CD4-positive, alpha-beta T cell treated with Interleukin-2 at 100 ng/mL for 4 hours (primary cell): ENCODE results near the gene JAG1.
"Not testable (repeated sequence)": the region's sequence is repeated elsewhere in the genome, so short reads cannot be mapped to it uniquely, and the experiment has no call there.

Experiments
- DNase-seq: peaks from one replicate; pipeline ENCODE4 v3.0.0-alpha.2; 2020; ENCODE audit warnings: low spot score

JAG1 gene

GRCh38 chr20:10637031-10637559, 36.7 kb downstream of the JAG1 start:
- no peak for DNase-seq

DNA sequence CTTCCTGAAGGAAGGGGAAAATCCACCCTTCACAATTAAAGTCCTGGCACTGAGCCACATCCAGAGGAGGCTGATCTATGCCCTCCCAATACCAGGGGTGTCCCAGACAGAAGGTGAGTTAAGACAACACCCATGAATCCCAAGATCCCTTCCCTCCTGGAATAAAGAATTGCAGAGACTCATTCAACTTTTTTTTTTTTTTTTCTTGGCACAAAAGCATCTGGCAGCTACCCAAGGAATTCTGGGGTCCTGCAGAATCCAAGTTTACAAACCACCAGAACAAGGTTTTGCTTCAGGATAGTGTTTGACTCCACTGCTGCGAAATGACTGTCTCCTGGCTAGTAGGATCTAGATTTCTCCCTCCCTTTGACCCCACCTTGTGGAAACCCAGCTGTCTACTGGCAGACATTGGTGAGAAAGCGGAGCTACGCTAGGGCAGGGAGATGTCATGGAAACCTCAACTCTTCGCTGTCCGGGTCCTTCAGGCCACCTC, 37.4 kb downstream of the JAG1 start:
- no peak for DNase-seq

- no peak for DNase-seq
Measured at GRCh38 chr20:10635476-10636208, 38.2 kb downstream of the JAG1 start.

DNA sequence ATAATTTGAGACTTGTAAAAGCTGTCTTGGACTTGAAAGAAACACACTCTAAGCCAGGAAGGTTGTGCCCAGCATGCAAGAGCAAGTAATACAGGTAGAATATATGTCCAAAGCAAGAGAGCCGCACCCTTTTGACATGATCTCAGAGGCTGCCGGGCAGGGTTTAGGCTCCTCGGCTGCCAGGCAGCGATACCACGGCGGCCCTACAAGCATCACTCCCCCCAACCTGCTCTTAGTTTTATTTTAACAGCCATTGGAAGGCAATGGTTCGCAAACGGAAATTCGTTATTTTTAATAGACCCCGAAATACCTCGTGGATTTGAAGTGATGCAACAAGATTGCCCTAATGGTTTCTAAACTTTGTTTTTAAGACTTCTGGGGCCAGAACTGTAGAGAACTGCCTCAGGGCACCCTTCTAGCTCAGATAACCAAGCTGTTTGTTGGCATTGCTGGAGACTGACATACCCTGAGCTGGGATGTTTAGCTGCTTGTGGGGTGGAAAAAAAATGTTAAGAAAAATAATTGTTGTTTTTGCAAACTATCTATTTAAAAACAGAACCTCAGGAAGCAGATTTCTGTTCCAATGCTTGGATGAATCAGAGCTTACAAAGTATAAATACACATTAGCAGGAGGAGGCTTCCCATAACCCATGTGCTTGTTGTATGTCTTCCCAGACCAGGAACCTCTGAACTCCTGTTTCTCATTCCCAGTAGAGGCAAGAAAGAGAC, 39.0 kb downstream of the JAG1 start:
- no peak for DNase-seq

GRCh38 chr20:10634211-10634610, 39.6 kb downstream of the JAG1 start:
- DNase-seq, result no peak

- no peak for DNase-seq
Measured at GRCh38 chr20:10633718-10634117, 40.1 kb downstream of the JAG1 start.

DNA sequence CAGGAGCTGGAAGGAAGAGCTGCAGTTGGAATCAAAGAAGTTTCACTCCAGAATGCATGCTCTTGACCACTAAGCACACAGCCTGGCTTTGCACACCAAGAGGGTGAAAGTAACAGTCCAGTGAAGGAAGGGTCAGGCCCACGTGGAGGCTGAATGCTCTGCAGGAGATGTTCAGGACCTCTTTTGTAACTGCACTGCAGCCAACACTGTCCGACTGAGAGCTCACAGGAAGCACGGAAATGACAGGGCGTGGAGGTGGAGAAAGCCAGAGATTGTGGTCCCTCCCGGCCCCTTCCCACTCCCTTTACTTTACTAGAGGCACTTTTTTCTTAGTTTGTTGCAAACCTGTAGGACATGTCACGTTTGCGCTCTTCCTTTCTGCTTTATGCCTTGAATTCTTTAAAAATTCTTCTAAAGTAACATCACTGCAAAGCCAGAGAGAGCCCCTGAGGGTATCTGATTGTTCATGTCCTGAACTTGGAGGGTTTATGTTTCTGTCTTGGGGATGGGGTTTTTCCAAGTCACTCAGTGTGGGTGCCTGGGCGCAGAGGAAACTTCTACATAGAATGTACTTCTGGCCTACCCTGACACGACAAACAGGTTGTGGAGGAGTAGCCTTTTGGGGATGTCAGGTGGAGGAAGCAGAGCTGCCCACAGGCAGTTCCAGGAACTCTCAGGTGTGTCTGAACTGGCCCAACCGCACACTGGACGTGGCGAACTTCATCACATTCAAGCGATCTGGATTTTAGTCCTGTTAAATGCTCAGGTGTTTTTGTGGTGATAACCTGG, 40.9 kb downstream of the JAG1 start:
- DNase-seq, result no peak

GRCh38 chr20:10631126-10631525, 42.7 kb downstream of the JAG1 start:
- DNase-seq, result no peak

- no peak for DNase-seq
Measured at GRCh38 chr20:10629946-10630650, 43.7 kb downstream of the JAG1 start.

DNA sequence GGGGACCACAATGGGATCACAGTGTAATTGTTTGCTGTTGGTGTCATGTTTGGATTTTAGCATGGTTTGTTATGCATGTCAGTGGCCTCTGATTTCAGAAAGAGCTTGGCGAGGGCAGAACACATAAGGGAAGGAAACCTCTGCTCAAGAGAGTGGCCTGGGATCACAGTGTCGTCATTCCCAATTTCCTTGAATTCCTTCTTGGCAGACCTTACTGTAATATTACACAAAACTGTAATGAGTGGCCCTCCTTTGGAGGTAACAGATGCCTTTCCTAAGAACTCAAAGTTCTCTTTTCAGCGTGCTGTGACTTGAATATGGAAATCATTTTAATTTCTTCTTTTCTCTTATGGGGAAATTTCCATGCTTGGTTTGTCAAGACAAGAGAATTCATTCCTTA, 46.9 kb downstream of the JAG1 start:
- DNase-seq, result no peak

DNA sequence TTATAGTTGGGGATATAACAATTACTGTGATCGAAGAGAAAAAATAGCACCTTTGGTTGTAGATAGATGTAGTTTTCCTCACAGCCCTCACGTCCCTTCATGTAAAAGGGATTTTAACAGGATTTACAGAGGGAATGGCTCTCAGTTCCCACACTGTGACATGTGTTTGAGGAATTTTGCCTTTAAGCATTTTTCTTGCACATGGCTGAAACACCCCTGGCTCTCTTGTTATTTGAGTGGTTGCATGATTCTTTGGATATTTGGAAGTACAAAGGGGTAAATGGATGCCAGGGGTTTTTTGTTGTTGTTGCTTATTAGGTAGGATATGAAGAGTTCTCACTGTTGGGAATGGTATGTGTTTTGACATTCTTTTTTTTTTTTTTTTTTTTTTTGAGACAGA, 48.2 kb downstream of the JAG1 start:
- no peak for DNase-seq

- no peak for DNase-seq
Measured at GRCh38 chr20:10622657-10623418, 51.0 kb downstream of the JAG1 start.

DNA sequence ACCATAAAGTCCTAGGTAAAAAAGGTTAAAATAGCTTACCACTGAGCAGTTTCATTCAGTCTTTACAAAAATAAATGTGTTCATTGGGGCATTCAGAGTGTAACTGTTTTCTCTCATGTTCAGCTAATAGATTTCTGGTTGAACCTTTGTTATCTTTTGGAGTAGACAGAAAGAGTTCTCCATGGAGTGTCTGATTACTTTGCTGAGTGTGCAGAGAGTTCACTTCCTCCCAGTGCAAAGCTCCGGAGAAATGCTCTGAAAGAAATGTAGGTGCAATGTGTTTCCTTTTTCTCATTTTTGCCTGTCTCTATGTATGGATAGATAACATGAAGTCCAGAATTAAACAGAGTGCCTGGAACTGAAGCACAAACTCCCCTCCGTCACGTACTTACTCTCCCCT, 52.6 kb downstream of the JAG1 start:
- DNase-seq, result no peak

- DNase-seq, result no peak
Measured at GRCh38 chr20:10619427-10619826, 54.4 kb downstream of the JAG1 start.

DNA sequence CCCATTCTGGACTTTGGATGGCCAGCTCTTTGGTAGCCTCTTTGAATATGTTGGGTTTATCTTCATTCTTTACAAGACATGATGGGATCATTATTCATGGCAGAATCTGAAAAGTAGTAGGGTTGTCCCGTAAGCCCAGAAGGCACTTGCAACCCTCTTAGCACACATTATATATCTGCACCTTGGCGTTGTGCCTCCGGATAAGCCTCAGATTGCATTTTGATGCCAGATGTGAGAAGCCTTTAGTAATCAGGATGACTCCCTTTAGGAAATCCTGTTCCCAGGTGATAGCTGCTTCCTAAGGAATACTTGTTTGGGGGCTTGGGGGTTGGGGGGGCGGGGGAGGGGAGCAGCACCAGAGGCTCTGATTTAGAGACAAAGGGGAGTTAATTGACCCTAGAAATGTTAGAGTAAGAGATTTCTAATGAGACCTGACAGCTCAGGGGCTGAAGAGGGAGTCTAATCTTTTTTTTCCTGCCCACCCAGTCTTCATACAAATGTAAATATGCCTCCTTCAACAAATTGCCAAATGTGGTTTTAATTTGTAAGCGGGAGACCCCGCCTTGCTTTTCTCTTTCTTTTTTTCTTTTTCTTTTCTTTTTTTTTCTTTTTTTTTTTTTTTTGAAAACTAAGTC, 55.1 kb downstream of the JAG1 start:
- DNase-seq, result no peak

DNA sequence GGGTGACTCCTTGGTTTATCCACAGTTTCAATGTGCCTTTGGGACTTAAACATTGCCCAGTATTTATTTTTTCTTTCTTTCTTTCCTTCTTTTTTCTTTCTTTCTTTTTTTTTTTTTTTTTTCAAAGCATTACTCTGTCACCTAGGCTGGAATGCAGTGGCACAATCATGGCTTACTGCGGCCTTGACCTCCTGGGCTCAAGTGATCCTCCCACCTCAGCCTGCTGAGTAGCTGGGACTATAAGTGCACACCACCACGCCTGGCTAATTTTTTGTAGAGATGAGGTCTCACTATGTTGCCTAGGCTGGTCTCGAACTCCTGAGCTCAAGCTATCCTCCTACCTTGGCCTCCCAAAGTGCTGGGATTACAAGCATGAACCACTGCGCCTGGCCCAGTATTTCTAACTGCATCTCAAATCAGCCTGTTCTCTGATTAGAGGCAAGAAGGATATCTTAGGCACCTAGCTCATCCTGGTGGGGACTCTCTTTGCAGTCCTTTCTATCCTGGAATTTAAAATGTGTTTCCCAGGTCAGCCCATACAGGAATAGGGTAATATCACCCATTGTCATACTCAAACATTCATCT, 56.2 kb downstream of the JAG1 start:
- DNase-seq, result not testable (repeated sequence)

- DNase-seq, result no peak
Measured at GRCh38 chr20:10616212-10616611, 57.6 kb downstream of the JAG1 start.

GRCh38 chr20:10613911-10614310, 59.9 kb downstream of the JAG1 start:
- DNase-seq, result no peak

DNA sequence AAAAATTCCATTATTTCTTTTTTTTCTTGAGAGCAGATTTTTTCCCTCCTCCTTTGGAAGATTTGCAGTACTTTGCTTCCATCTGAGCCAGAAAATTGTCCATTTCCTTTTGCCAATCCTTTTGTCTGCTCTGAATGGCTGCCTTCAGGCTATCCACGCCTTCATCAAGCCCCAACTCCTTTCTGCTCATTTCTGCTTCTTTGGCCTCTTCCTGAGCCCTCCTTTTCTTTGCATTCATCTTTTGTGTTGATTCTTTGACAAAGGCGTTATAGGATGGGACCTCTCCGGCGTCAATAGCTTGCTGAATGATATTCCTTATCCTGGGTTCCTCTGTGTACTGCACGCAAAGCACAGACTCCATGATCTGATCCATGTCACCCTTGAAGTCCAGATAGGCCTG, 60.4 kb downstream of the JAG1 start:
- DNase-seq, result not testable (repeated sequence)

DNA sequence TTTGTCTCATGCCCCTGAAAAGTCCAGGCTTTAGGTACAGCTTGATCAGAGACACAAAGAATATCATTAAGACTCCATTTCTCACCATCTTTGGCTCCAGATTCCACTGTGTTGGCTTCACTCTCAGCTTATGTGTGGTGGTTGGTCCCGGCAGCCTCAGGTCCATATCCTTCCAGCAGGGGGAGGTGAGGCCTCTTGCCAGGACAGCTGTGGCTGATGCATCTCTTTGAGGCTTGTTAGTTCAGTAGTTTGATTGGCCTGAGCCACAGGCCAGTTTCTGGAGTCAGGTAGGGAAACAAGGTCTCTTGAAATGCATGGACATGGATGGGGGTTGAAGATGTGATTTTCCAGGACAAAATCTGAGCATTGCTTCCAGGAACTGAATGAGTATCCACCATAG, 62.4 kb downstream of the JAG1 start:
- no peak for DNase-seq
